KBM-7 (cell line): ENCODE measurements around the gene WNT9B.
A peak's percentile ranks its signal among the peaks of the same experiment; 100 is the strongest.
"Not testable (repeated sequence)": the region's sequence is repeated elsewhere in the genome, so short reads cannot be mapped to it uniquely, and the experiment has no call there.

Source experiments
- DNase-seq: peaks from one replicate; pipeline ENCODE4 v3.0.0-alpha.2; 2015
- in situ Hi-C: fragments of 300-500 bp; cut with MboI; formaldehyde crosslinking; loops from 2 replicates; pipeline ENCODE4 v1.14.3; 2020; ENCODE audit warnings: low sequenced_read_pairs, low pct_unique_long_range_greater_than_20kb, mixed read lengths

WNT9B gene

DNA sequence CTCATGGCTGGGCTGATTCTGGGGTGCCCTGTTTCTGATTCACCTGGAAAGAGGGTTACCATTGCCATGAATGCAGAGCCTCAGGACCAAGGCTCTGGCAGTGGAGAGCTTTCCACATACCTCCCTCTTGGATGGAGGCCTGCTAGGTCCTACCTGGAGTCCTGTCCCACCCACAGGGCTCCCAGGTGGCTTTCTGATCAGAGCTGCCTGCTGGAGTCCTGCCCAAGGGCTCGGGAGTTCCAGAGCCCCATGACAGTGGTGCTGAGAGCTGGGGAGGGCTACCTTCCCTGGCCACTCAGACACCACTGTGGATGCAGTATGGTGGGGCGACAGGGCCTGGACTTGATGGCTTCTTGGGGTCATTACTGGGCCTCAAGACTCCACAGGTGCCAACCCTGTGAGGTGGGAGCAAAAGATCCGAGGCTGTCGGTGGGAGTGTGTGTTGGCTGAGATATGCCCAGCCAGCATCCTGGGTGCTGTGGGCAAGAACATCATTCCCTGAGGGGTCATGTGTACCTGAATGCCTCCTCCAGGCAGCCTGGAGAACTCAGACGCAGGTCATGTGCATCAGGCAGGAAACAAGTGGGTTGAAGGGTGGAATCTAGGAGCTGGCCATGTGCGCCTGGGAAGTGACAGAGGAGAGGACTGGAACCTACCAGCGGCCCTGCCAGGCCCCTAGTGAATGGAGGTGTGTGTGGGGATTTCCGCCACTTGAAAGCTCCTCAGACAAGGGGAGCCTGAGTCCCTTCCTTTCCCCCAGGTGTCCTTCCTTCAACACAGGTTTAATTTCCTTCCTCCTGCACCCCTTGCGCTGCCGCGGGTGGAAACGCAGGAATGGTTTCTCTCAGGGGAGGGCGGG, 30.6 kb upstream of the WNT9B start:
- DNase-seq = no peak
- in situ Hi-C loops = loop anchor here (25.0 kb wide), 1 partner anchor 834 kb away; the partner anchor contains the start of gene STH

DNA sequence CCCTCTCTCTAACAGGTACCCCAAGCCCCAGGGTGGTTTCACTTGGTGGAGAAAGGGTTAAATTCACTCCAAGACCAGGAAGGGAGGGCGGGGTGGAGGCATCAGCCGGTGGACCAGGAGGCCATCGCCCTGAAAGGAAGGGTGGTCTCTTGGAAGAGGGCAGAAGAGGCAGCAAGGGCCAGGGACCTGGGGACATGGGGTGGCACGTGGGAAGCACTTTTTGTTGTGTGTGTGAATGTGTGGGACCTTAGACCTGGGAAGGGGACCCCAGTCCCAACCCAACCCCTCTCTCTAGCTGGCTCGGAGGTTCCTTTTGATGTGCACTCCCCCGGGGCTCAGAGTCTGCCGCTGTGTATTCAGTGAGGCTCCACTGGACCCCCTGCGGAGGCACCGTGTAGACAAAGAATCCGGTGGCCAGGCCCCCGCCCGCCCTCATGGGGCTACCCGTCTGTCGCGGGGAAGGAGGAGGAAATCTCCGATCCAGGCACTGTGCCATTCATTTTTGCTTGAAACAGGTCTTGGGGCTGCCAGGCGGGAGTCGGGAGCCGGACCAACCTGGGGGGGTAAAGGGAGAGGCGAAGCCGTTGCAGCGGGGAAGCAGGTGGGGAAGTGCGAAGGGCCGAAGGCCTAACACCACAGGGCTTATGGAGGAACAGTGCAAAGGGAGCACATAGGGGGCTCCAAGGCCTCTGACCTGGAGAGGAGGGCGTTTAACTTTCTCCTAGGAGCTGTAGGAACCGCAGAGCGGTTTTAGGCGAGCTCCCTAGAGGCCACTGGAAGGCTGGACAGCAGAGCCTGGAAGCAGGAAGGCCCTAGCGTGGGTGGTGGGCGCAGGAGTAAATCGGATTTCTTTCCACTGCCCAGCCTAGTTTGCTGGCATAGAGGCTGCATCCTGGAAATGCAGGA, 29.6 kb upstream of the WNT9B start:
- no peak for DNase-seq

DNA sequence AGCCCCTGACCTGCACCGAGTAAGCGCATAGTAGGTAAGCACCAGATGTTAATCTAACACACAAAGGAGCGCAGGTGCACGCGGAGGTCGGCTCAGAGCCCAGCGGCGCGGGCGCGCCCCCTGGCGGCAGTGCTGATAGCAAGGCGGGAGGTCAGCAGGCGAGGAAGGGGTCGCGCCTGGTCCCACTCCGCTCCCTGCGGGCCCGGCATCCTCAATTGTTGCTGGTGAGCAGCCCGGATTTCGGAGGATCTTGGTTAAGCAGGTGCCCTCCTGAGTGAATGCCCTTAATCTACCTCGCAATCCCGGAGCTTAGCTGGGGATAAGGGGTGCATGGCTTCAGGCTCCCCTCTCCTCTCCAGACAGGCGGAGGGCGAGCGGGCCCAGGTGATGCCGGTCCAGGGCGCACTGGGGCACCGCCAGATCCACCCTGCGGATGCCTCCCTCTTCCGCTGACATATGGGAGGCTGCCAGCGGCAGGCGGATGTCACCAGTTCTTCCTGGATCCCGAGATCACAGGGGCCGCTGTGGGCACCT, 28.9 kb upstream of the WNT9B start:
- in situ Hi-C loops = loop anchor here (25.0 kb wide), 1 partner anchor 835 kb away; the partner anchor contains the start of gene STH

More for the DNA sequence above, 29.6 kb upstream of the WNT9B start:
- in situ Hi-C loops = loop anchor here (25.0 kb wide), 1 partner anchor 834 kb away; the partner anchor contains the start of gene STH

DNA sequence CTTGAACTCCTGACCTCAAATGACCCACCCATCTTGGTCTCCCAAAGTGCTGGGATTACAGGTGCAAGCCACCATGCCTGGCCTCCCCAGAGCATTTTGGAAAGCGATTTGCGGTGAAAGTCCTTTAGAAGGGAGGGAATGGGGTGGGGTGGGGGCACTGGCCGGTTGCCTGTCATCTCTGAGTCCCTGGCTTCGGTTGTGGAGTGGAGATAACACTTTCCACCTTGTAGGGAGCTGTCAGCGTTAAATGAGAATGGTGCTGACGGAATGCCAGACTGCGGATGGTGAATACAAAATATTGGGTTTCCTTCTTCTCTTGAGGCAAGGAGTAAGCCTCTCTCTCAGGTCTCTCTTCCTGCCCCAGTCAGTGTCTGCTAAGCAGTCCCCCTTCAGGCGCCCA, 27.7 kb upstream of the WNT9B start:
- in situ Hi-C loops = loop anchor here (25.0 kb wide), 1 partner anchor 836 kb away; the partner anchor contains the start of gene STH
- DNase-seq = no peak

More for the DNA sequence above, 28.9 kb upstream of the WNT9B start:
- peak; percentile 43 for DNase-seq

- no peak for DNase-seq
- in situ Hi-C loops = no loop called here
Measured at GRCh38 chr17:46826116-46826515, 25.3 kb upstream of the WNT9B start.

- in situ Hi-C loops = no loop called here
- DNase-seq = no peak
Measured at GRCh38 chr17:46827274-46827673, 24.1 kb upstream of the WNT9B start.

- no peak for DNase-seq
- in situ Hi-C loops = no loop called here
Measured at GRCh38 chr17:46831573-46832330, 19.6 kb upstream of the WNT9B start.

DNA sequence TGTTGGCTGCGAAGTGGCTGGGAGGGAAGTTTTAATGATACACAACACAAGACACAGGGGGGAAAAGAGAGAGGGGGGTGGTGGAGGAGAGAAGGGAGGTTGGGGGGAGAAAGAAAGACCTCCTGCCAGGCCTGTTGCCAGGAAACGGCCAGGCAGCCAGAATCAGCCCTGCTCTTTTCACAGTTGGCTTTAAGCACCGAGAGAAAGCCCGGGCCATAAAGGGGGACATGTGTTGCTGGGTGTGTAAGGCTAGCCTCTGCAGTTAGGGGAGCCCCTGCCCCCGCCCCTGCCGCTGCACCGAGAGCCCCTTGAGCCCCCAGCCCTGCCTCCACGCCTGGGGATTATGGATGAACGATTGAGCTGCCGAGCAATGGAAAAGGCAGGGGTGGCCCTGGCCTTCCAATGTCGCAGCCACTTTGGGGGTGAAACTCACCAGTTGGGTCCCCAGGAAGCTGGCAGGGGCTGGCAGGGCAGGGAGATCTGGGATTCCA, 19.0 kb upstream of the WNT9B start:
- in situ Hi-C loops = no loop called here
- DNase-seq = no peak

- in situ Hi-C loops = no loop called here
- no peak for DNase-seq
Measured at GRCh38 chr17:46832945-46833839, 18.2 kb upstream of the WNT9B start.

- no peak for DNase-seq
- in situ Hi-C loops = no loop called here
Measured at GRCh38 chr17:46833840-46834208, 17.6 kb upstream of the WNT9B start.

DNA sequence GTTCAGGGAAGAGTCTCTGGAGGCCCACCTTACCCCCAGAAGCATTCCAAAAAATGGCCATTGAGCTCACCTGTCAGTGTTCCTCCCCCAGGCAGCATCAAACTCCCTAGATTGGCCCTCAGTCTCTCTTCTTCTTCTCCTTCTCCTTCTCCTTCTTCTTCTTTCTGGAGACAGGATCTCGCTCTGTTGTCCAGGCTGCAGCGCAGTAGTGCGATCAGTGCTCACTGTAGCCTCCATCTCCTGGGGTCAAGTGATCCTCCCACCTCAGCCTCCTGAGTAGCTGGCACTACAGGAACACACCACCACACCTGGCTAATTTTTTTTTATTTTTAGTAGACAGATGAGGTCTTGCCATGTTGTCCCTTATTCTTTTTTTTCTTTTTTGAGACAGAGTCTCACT, 16.5 kb upstream of the WNT9B start:
- no peak for DNase-seq
- in situ Hi-C loops = no loop called here

DNA sequence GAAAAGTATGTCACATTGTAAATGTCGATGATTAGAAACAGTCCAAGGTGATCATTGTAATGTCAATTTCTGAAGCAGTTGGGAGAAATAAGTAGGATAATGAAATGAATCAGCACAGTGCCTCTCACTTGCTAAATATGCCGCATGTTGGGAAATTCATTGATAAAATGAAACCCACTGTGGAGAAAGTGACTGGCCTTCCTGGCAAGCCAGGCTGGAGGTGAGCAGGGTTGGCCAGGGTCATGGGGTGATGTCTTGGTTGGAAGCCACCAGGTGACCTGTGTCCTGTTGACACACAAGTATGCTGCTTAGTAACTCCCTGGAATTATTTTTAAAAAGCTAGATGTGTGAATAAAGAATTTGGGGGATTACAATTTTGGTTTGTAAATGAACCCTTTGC, 14.9 kb upstream of the WNT9B start:
- no peak for DNase-seq
- in situ Hi-C loops = no loop called here

DNA sequence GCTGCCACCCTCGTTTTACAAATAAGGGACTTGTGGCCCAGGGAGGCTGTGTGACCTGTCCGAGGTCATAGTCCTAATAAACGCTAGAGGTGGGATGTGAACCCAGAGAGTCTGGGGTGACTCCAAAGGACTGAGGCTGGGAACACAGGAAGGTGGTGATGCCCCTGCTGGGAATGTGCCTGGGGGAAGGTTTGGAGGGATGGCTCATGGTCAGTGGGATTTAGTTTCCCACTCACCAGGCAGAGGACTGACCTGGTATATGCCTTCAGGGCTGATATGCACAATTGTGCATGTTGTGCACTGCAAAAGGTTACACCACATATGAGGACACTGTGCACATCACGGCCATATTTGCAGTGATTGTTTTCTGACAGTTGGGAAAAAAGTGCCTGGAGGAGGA, 13.9 kb upstream of the WNT9B start:
- DNase-seq = no peak
- in situ Hi-C loops = no loop called here

- in situ Hi-C loops = no loop called here
- no peak for DNase-seq
Measured at GRCh38 chr17:46839211-46839610, 12.2 kb upstream of the WNT9B start.

- DNase-seq, in situ Hi-C loops: not testable (repeated sequence)
Measured at GRCh38 chr17:46840596-46840995, 10.8 kb upstream of the WNT9B start.

- in situ Hi-C loops = no loop called here
- DNase-seq = peak; percentile 42
Measured at GRCh38 chr17:46841561-46842379, 9.6 kb upstream of the WNT9B start.

GRCh38 chr17:46842835-46843234, 8.5 kb upstream of the WNT9B start:
- peak; percentile 27 for DNase-seq
- in situ Hi-C loops = no loop called here
